ENCODE measurements around the gene CFAP74.

DNA sequence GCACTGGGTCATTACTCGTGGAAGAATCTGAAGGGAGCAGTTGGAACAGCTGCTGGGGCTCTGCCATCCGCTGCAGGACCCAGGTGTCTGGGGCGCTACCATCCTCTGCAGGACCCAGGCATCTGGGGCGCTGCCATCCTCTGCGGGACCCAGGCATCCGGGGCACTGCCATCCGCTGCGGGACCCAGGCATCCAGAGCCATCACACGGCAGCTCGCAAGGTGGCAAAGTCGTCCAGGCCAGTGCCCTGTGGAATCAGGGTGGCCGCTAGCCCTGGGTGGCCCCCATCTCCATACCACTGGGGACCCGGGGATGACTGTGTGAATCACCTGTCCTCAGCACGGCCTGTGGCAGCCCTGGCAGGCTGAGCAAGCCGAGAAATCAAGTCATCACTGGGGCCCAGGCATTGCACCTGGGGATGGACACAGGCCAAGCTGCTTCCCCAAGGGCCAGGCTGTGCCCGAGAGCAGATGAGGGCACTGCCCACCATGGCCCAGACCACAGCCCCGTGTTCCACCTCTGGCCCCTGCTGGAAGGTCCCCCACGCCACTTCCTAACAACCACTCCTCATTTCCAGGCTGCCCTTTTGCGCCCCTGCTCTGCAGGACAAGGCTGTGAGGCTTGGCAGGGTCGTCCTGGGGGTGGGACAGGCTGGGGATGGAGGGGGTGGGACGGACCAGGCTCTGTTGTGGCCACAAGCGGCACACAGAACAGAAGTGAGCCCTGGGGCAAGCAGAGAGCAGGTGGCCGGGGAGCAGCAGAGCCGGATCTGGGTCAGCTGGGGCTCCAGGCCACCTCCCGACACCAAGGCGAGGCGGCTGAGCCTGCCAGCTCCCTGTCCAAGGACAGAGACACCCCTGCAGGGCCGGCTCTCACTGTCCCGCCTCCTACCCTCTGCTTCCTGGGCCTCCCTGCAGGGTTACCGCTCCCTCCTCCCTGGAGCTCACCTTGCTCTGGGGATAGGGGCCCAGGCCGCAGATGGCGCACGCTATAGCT lies 28.3 kb upstream of the CFAP74 start:
- no peak for TF ChIP-seq EP300 (IDR thresholded peaks at IDR 0.05)
- no peak for TF ChIP-seq POLR2A (IDR thresholded peaks at IDR 0.05)

All from sigmoid colon (tissue), 4 donors.